HepG2 (cell line): ENCODE measurements around the gene AGPAT3. TPM values are rescaled to one million over a fixed set of nuclear protein-coding genes. Genes with fewer than 3 reads are reported as not detected.

Experiments used
- CCDC6 ChIP-seq: sonication (generic); formaldehyde crosslinking; IDR thresholded peaks from 2 replicates; pipeline ENCODE4 v1.8.1; 2022; ENCODE audit warnings: mild to moderate bottlenecking, missing genetic modification reagents, moderate library complexity
- GRHL1 ChIP-seq: sonication (generic); formaldehyde crosslinking; conservative IDR thresholded peaks from 2 replicates; pipeline ENCODE4 v1.8.0; 2022; ENCODE audit warnings: missing genetic modification reagents
- HNF4G ChIP-seq, 2 experiments: sonication (generic) in 1 of 2; formaldehyde crosslinking in 1 of 2; IDR thresholded peaks; 2 replicates each; pipeline versions ENCODE4 v1.4.0 to v1.6.1; 2011 to 2020; ENCODE audit warnings: borderline replicate concordance in 2 of 2, low read depth in 2 of 2, mild to moderate bottlenecking in 2 of 2, low read length in 1 of 2, missing genetic modification reagents in 1 of 2, moderate library complexity in 1 of 2
- ISX ChIP-seq: sonication (generic); formaldehyde crosslinking; conservative IDR thresholded peaks from 2 replicates; pipeline ENCODE4 v1.5.0; 2020; ENCODE audit warnings: missing genetic modification reagents
- KLF15 ChIP-seq: sonication (generic); formaldehyde crosslinking; IDR thresholded peaks from 2 replicates; pipeline ENCODE4 v1.8.1; 2023; ENCODE audit warnings: borderline replicate concordance, mild to moderate bottlenecking, inconsistent platforms, missing genetic modification reagents, mixed read lengths
- KLF6 ChIP-seq: IDR thresholded peaks from 2 replicates; pipeline ENCODE4 v1.8.0; 2016; ENCODE audit warnings: missing biosample characterization, missing genetic modification reagents
- KMT2B ChIP-seq: IDR thresholded peaks from 2 replicates; pipeline ENCODE4 v1.6.1; 2016; ENCODE audit warnings: missing genetic modification reagents, missing compliant biosample characterization
- MIER3 ChIP-seq: IDR thresholded peaks from 2 replicates; pipeline ENCODE4 v1.6.1; 2016; ENCODE audit warnings: missing compliant biosample characterization, borderline replicate concordance
- NFE2 ChIP-seq: sonication (generic); formaldehyde crosslinking; IDR thresholded peaks from 2 replicates; pipeline ENCODE4 v1.4.0; 2020; ENCODE audit warnings: missing genetic modification reagents
- ONECUT2 ChIP-seq: sonication (generic); formaldehyde crosslinking; IDR thresholded peaks from 2 replicates; pipeline ENCODE4 v1.4.0; 2020; ENCODE audit warnings: missing genetic modification reagents
- PAX8 ChIP-seq: sonication (generic); formaldehyde crosslinking; IDR thresholded peaks from 2 replicates; pipeline ENCODE4 v1.8.0; 2022; ENCODE audit warnings: mild to moderate bottlenecking, missing genetic modification reagents, borderline replicate concordance
- PPARG ChIP-seq: conservative IDR thresholded peaks from 2 replicates; pipeline ENCODE4 v1.6.1; 2016; ENCODE audit warnings: missing biosample characterization, missing genetic modification reagents
- SALL2 ChIP-seq: sonication (generic); formaldehyde crosslinking; IDR thresholded peaks from 2 replicates; pipeline ENCODE4 v1.8.1; 2023; ENCODE audit warnings: mild to moderate bottlenecking, missing genetic modification reagents, inconsistent platforms
- TARDBP ChIP-seq: sonication (generic); formaldehyde crosslinking; IDR thresholded peaks from 2 replicates; pipeline ENCODE4 v1.8.0; 2022; ENCODE audit warnings: mild to moderate bottlenecking, missing genetic modification reagents
- TBX2 ChIP-seq: sonication (generic); formaldehyde crosslinking; IDR thresholded peaks from 2 replicates; pipeline ENCODE4 v1.5.0; 2020; ENCODE audit warnings: missing genetic modification reagents, mild to moderate bottlenecking, borderline replicate concordance
- THAP11 ChIP-seq: IDR thresholded peaks from 2 replicates; pipeline ENCODE4 v1.6.1; 2016; ENCODE audit warnings: missing biosample characterization, missing genetic modification reagents
- ZNF451 ChIP-seq: sonication (generic); formaldehyde crosslinking; IDR thresholded peaks from 2 replicates; pipeline ENCODE4 v1.5.0; 2020; ENCODE audit warnings: mild to moderate bottlenecking, missing genetic modification reagents
- ZNF496 ChIP-seq: sonication (generic); formaldehyde crosslinking; IDR thresholded peaks from 2 replicates; pipeline ENCODE4 v1.8.1; 2023; ENCODE audit warnings: mild to moderate bottlenecking, moderate library complexity, missing genetic modification reagents; ENCODE audit not compliant: insufficient replicate concordance
- ZNF512B ChIP-seq: sonication (generic); formaldehyde crosslinking; IDR thresholded peaks from 2 replicates; pipeline ENCODE4 v1.5.1; 2020; ENCODE audit warnings: missing genetic modification reagents, mild to moderate bottlenecking, borderline replicate concordance
- ZNF781 ChIP-seq: sonication (generic); formaldehyde crosslinking; IDR thresholded peaks from 2 replicates; pipeline ENCODE4 v1.5.1; 2020; ENCODE audit warnings: borderline replicate concordance, mild to moderate bottlenecking, missing genetic modification reagents; ENCODE audit errors: not compliant biosample characterization
- ZXDC ChIP-seq: sonication (generic); formaldehyde crosslinking; IDR thresholded peaks from 2 replicates; pipeline ENCODE4 v1.5.0; 2020; ENCODE audit warnings: mild to moderate bottlenecking, missing genetic modification reagents
- polyA plus RNA-seq, 8 experiments: library from polyadenylated mRNA; depleted of rRNA in 3 of 8; stranded (reverse) in 7 of 8; unstranded in 1 of 8; fragments of >200 nt; fragmentation: Illumina TruSeq in 4 of 8; extraction: Trizol in 4 of 8; gene quantifications; 2 replicates each; pipeline versions ENCODE4 v1.2.1 to v1.2.3, GENCODE V29; 2011 to 2016; ENCODE audit warnings: low read depth in 4 of 8, missing spikeins in 1 of 8, mixed read lengths in 1 of 8; ENCODE audit not compliant: insufficient read depth in 1 of 8
- total RNA-seq, 5 experiments: library from RNA; depleted of rRNA; stranded (reverse); fragments of >200 nt; fragmentation: Illumina TruSeq; extraction: Trizol; gene quantifications; 2 replicates each; pipeline ENCODE4 v1.2.3, GENCODE V29; 2016; ENCODE audit warnings: low read depth in 1 of 5

The AGPAT3 gene
- total and polyA plus RNA-seq, 2 of the 13 experiments (the other 11 are each of a cell fraction or from before 2014, with no cell fraction given): 32.2 to 54.4 TPM

DNA sequence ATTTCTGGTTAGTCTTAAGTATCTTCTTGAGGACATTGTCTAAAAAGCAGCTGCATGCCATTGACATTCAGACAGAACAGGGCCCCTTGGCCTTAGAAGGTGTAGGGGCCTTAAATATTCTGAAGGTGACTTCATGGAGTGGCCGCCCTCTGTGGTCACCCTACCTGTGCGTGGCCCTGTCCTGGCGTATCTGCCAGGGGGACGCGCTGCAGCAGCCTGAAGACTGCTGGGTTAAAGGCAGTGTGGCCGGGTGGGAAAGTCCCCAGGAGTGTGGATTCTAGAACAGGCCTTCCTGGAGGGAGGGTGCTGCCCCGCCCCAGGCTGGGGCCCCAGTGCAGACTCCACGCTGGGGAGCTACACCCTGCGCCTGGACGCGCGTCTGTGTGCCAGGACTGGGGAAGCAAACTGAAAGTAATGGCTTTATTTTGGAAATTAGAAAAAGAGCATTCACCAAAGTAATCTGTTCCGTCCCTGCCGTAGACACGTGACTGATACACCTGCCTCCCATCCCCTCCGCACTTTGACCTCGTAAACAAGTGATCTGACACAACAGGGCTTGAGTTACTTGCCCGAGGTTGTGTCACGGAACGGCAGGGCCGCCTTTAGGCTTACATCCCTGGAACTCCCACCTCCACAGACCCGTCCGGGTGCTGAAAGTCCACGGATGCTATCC, 1.8 kb downstream of the AGPAT3 start (continued):
- TF ChIP-seq HNF4G (IDR thresholded peaks at IDR 0.05; ENCODE audit: borderline replicate concordance, low read depth, low read length) (peak; percentile 87), HNF4G (CRISPR knock-in tag; IDR thresholded peaks at IDR 0.05; ENCODE audit: borderline replicate concordance, low read depth) (peak; percentile 69; the same call in 1 of the 2 replicates), PAX8 (CRISPR knock-in tag) (no peak), ZNF512B (no peak), ZNF451 (CRISPR knock-in tag) (0 out of 2 replicates have a peak, but pooled peaks have one; percentile 24), MIER3 (CRISPR knock-in tag) (peak; percentile 50; the same call in 1 of the 2 replicates), ONECUT2 (CRISPR knock-in tag) (no peak), PPARG (CRISPR knock-in tag) (peak; percentile 30; the same call in 1 of the 2 replicates), NFE2 (CRISPR knock-in tag) (no peak), GRHL1 (CRISPR knock-in tag) (no peak), TARDBP (CRISPR knock-in tag) (peak; percentile 79; the same call in 1 of the 2 replicates), ZNF496 (no peak), ZNF781 (CRISPR knock-in tag) (no peak), SALL2 (0 out of 2 replicates have a peak, but pooled peaks have one; percentile 24), KLF6 (CRISPR knock-in tag) (0 out of 2 replicates have a peak, but pooled peaks have one; percentile 7), ISX (CRISPR knock-in tag) (no peak), TBX2 (CRISPR knock-in tag) (peak; percentile 69), KMT2B (CRISPR knock-in tag) (no peak), CCDC6 (CRISPR knock-in tag) (0 out of 2 replicates have a peak, but pooled peaks have one; percentile 59), ZXDC (no peak), THAP11 (CRISPR knock-in tag) (peak; percentile 48; the same call in 1 of the 2 replicates), KLF15 (CRISPR knock-in tag) (no peak)
